ENCODE data around the gene CMTM2. TPM values are rescaled to one million over a fixed set of nuclear protein-coding genes. Genes with fewer than 3 reads are reported as not detected.
"Not testable (repeated sequence)": the region's sequence is repeated elsewhere in the genome, so short reads cannot be mapped to it uniquely, and the experiment has no call there.

CMTM2 gene
- polyA plus RNA-seq, 10 donors, result 0.26 to 0.79 (median 0.49) TPM; not detected in 1

GRCh38 chr16:66605979-66606751, 26.9 kb downstream of the CMTM2 start:
- peak in 1 of 3 donors; percentile 45 for DNase-seq

GRCh38 chr16:66608241-66609138, 29.2 kb downstream of the CMTM2 start:
- peak; percentile 76 to 86 (median 81) for DNase-seq

- DNase-seq, result no peak
Observed at GRCh38 chr16:66609139-66609510, 29.9 kb downstream of the CMTM2 start.

- no peak for DNase-seq
Observed at GRCh38 chr16:66610111-66610820, 31.0 kb downstream of the CMTM2 start.

GRCh38 chr16:66611911-66612310, 32.6 kb downstream of the CMTM2 start:
- DNase-seq, result not testable (repeated sequence)

GRCh38 chr16:66612422-66612821, 33.2 kb downstream of the CMTM2 start:
- DNase-seq, result no peak

- DNase-seq, result no peak
Observed at GRCh38 chr16:66614161-66614802, 35.0 kb downstream of the CMTM2 start.

GRCh38 chr16:66616169-66616568, 36.9 kb downstream of the CMTM2 start:
- no peak for DNase-seq

GRCh38 chr16:66616592-66616991, 37.3 kb downstream of the CMTM2 start:
- DNase-seq, result no peak

GRCh38 chr16:66617010-66617434, 37.8 kb downstream of the CMTM2 start:
- DNase-seq, result no peak

GRCh38 chr16:66617728-66618127, 38.5 kb downstream of the CMTM2 start:
- no peak for DNase-seq

- DNase-seq, result peak in 1 of 3 donors; percentile 88
Observed at GRCh38 chr16:66618588-66619375, 39.5 kb downstream of the CMTM2 start.

- peak in 1 of 3 donors; percentile 59 for DNase-seq
Observed at GRCh38 chr16:66619534-66620428, 40.5 kb downstream of the CMTM2 start.

- DNase-seq, result no peak
Observed at GRCh38 chr16:66620429-66620795, 41.1 kb downstream of the CMTM2 start.

- DNase-seq, result no peak
Observed at GRCh38 chr16:66621973-66622372, 42.7 kb downstream of the CMTM2 start.

GRCh38 chr16:66622863-66623262, 43.6 kb downstream of the CMTM2 start:
- no peak for DNase-seq

GRCh38 chr16:66623755-66624154, 44.5 kb downstream of the CMTM2 start:
- DNase-seq, result no peak

- not testable (repeated sequence) for DNase-seq
Observed at GRCh38 chr16:66627611-66628378, 48.5 kb downstream of the CMTM2 start.

GRCh38 chr16:66629856-66630255, 50.6 kb downstream of the CMTM2 start:
- no peak for DNase-seq
